ENCODE results near the gene HADHA. TPM values are rescaled to one million over a fixed set of nuclear protein-coding genes. Genes with fewer than 3 reads are reported as not detected.

The HADHA gene
- total RNA-seq, 1 experiment from 2014 or later = 101 TPM

DNA sequence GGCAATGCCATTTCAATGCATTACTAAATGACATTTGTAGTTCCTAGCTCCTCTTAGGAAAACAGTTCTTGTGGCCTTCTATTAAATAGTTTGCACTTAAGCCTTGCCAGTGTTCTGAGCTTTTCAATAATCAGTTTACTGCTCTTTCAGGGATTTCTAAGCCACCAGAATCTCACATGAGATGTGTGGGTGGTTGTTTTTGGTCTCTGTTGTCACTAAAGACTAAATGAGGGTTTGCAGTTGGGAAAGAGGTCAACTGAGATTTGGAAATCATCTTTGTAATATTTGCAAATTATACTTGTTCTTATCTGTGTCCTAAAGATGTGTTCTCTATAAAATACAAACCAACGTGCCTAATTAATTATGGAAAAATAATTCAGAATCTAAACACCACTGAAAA is 45.6 kb upstream of the HADHA start:
- peaks cover 2 to 6% of the 10 kb centered on the region in 2 experiments; a peak in 2 of 4 replicates for H3K4me1 ChIP-seq (ENCODE audit: control insufficient read depth in 1 of 2, insufficient read depth in 2 of 2, low read length in 2 of 2)
- RAD21 ChIA-PET (ENCODE audit: low non-redundant PET in 1 of 2, low total read pairs in 2 of 2, uncharacterized antibody in 2 of 2, unreplicated experiment in 2 of 2) = no interaction called here
- no peaks in the 10 kb centered on the region for H3K9me3 ChIP-seq (ENCODE audit: control insufficient read depth in 1 of 2, insufficient read depth in 1 of 2, low read depth in 1 of 2, low read length in 2 of 2)
- H4K20me1 ChIP-seq (ENCODE audit: insufficient read depth) = no peaks in the 10 kb centered on the region
- no TSS peak for BruUV-seq (replicated peaks)
- POLR2A ChIA-PET = no interaction called here
- no peaks in the 10 kb centered on the region for H3K9me2 ChIP-seq (ENCODE audit: insufficient read depth)
- TF ChIP-seq TCF7L2 (IDR thresholded peaks at IDR 0.05; ENCODE audit: borderline replicate concordance, extremely low read depth, insufficient read depth, insufficient read length) = no peak
- H3K79me2 ChIP-seq (ENCODE audit: insufficient read depth, low read length) = no peaks in the 10 kb centered on the region
- no peak overlapping the region for H3K4me2 ChIP-seq (ENCODE audit: low read length)
- no peak for ATAC-seq
- H3K27me3 ChIP-seq (ENCODE audit: insufficient read depth, low read length) = no peaks in the 10 kb centered on the region
- CTCF ChIA-PET = no interaction called here
- H2AFZ ChIP-seq (ENCODE audit: low read depth, low read length, poor library complexity, severe bottlenecking) = no peak overlapping the region
- H3K4me3 ChIP-seq (replicated peaks in 1 of 2; ENCODE audit: low read depth in 1 of 2, low read length in 2 of 2) = no peak overlapping the region
- intact Hi-C loops (cut with micrococcal nuclease) = no loop called here
- DNase-seq (ENCODE audit: low read depth, low spot score) = no peak
- H3K27ac ChIP-seq (ENCODE audit: low read depth, low read length) = no peak overlapping the region
- H3K9ac ChIP-seq (ENCODE audit: low read length) = no peak overlapping the region
- peaks cover 1 to 4% of the 10 kb centered on the region in 2 experiments; a peak in 1 of 4 replicates for H3K36me3 ChIP-seq (ENCODE audit: control insufficient read depth in 1 of 2, insufficient read depth in 2 of 2, low read length in 2 of 2)

GRCh38 chr2:26285931-26286330 is 41.5 kb upstream of the HADHA start:
- BruUV-seq (replicated peaks) = no TSS peak
- H3K4me3 ChIP-seq (replicated peaks in 1 of 2; ENCODE audit: low read depth in 1 of 2, low read length in 2 of 2) = no peak overlapping the region
- H3K4me1 ChIP-seq (ENCODE audit: control insufficient read depth in 1 of 2, insufficient read depth in 2 of 2, low read length in 2 of 2) = peaks cover 0 to 9% of the 10 kb centered on the region in 2 experiments; a peak in 2 of 4 replicates
- ATAC-seq = no peak
- no peaks in the 10 kb centered on the region for H3K27me3 ChIP-seq (ENCODE audit: insufficient read depth, low read length)
- no peaks in the 10 kb centered on the region for H3K79me2 ChIP-seq (ENCODE audit: insufficient read depth, low read length)
- DNase-seq (ENCODE audit: low read depth, low spot score) = no peak
- CTCF ChIA-PET = no interaction called here
- intact Hi-C loops (cut with micrococcal nuclease) = no loop called here
- no peak overlapping the region for H3K4me2 ChIP-seq (ENCODE audit: low read length)
- H2AFZ ChIP-seq (ENCODE audit: low read depth, low read length, poor library complexity, severe bottlenecking) = no peak overlapping the region
- H4K20me1 ChIP-seq (ENCODE audit: insufficient read depth) = no peaks in the 10 kb centered on the region
- H3K9ac ChIP-seq (ENCODE audit: low read length) = no peak overlapping the region
- H3K36me3 ChIP-seq (ENCODE audit: control insufficient read depth in 1 of 2, insufficient read depth in 2 of 2, low read length in 2 of 2) = peaks cover 4 to 13% of the 10 kb centered on the region in 2 experiments; a peak in 3 of 4 replicates
- H3K27ac ChIP-seq (ENCODE audit: low read depth, low read length) = no peak overlapping the region
- RAD21 ChIA-PET (ENCODE audit: low non-redundant PET in 1 of 2, low total read pairs in 2 of 2, uncharacterized antibody in 2 of 2, unreplicated experiment in 2 of 2) = no interaction called here
- H3K9me2 ChIP-seq (ENCODE audit: insufficient read depth) = no peaks in the 10 kb centered on the region
- no peak for TF ChIP-seq ATF3 (IDR thresholded peaks at IDR 0.05)
- TF ChIP-seq FOSL1 (IDR thresholded peaks at IDR 0.05; ENCODE audit: low read depth) = no peak
- TF ChIP-seq YY1 (IDR thresholded peaks at IDR 0.05; ENCODE audit: extremely low read depth, insufficient replicate concordance, low read depth, low read length) = no peak
- H3K9me3 ChIP-seq (ENCODE audit: control insufficient read depth in 1 of 2, insufficient read depth in 1 of 2, low read depth in 1 of 2, low read length in 2 of 2) = no peaks in the 10 kb centered on the region
- POLR2A ChIA-PET = no interaction called here

Measured in HCT116 (cell line).